IMR-90 (cell line): ENCODE data around the gene RAB11B. TPM values are rescaled to one million over a fixed set of nuclear protein-coding genes. Genes with fewer than 3 reads are reported as not detected.
"Not testable (repeated sequence)": the region's sequence is repeated elsewhere in the genome, so short reads cannot be mapped to it uniquely, and the experiment has no call there.

Source experiments
- ATAC-seq: fragments of 200-7000 bp; cut with Tn5 transposase; 2 replicates; pipeline ENCODE4 v1.9.1; 2020; ENCODE audit warnings: low read depth, mild to moderate bottlenecking, moderate library complexity
- BruUV-seq: library from RNA; stranded (reverse); fragments of 400-500 nt; replicated peaks from 2 replicates; lab custom pipeline; 2021; lab: Mats Ljungman, UMichigan
- CTCF ChIA-PET: fragments of 300-600 bp; formaldehyde crosslinking; extraction: SDS; loops from one replicate; lab custom pipeline; 2021; ENCODE audit warnings: antibody characterized with exemption; lab: Yijun Ruan, JAX
- POLR2A ChIA-PET: fragments of 300-600 bp; sonication (Branson Sonifier 250); formaldehyde crosslinking; loops from one replicate; lab custom pipeline; 2022; ENCODE audit warnings: antibody characterized with exemption; ENCODE audit not compliant: unreplicated experiment; lab: Charles Lee
- DNase-seq: peaks from one replicate; pipeline ENCODE4 v3.0.0; 2013
- H2AFZ ChIP-seq: replicated peaks from 2 replicates; pipeline ENCODE3; 2013; ENCODE audit warnings: low read length, mild to moderate bottlenecking; ENCODE audit not compliant: poor library complexity
- H2AK5ac ChIP-seq: 2 replicates; pipeline ENCODE4 v1.6.1; 2013; ENCODE audit warnings: low read depth, low read length, inconsistent platforms
- H2AK9ac ChIP-seq: replicated peaks from 2 replicates; pipeline ENCODE3; 2013; ENCODE audit warnings: mild to moderate bottlenecking, low read depth, low read length, moderate library complexity; ENCODE audit not compliant: poor library complexity
- H2BK120ac ChIP-seq: 2 replicates; pipeline ENCODE4 v1.6.1; 2013; ENCODE audit warnings: low read depth, low read length, inconsistent platforms
- H2BK15ac ChIP-seq: 3 replicates; pipeline ENCODE4 v1.6.1; 2013; ENCODE audit warnings: low read depth, low read length, inconsistent platforms
- H2BK20ac ChIP-seq: 2 replicates; pipeline ENCODE4 v1.6.1; 2013; ENCODE audit warnings: low read depth, mild to moderate bottlenecking, inconsistent platforms, low read length, moderate library complexity
- H2BK5ac ChIP-seq: 2 replicates; pipeline ENCODE4 v1.6.1; 2013; ENCODE audit warnings: mild to moderate bottlenecking, low read depth, low read length, inconsistent platforms; ENCODE audit not compliant: poor library complexity, severe bottlenecking
- H3K14ac ChIP-seq: replicated peaks from 2 replicates; pipeline ENCODE4 v1.6.1; 2013; ENCODE audit warnings: low read depth, low read length, inconsistent platforms
- H3K18ac ChIP-seq: 2 replicates; pipeline ENCODE4 v1.6.1; 2013; ENCODE audit warnings: low read depth, low read length, control low read depth
- H3K23ac ChIP-seq: 2 replicates; pipeline ENCODE4 v1.6.1; 2013; ENCODE audit warnings: low read depth, low read length, inconsistent platforms
- H3K27ac ChIP-seq: 2 replicates; pipeline ENCODE4 v1.5.1; 2013; ENCODE audit warnings: mild to moderate bottlenecking, control low read depth, low read length; ENCODE audit not compliant: insufficient read depth
- H3K27me3 ChIP-seq: 2 replicates; pipeline ENCODE4 v1.6.1; 2013; ENCODE audit warnings: low read length; ENCODE audit not compliant: control insufficient read depth, insufficient read depth
- H3K36me3 ChIP-seq: 2 replicates; pipeline ENCODE4 v1.6.1; 2013; ENCODE audit warnings: low read length, mixed read lengths; ENCODE audit not compliant: control insufficient read depth, insufficient read depth
- H3K4ac ChIP-seq: 2 replicates; pipeline ENCODE4 v1.6.1; 2013; ENCODE audit warnings: low read depth, low read length, inconsistent platforms
- H3K4me1 ChIP-seq: 2 replicates; pipeline ENCODE4 v1.6.1; 2013; ENCODE audit warnings: low read length, mixed read lengths; ENCODE audit not compliant: control insufficient read depth, insufficient read depth
- H3K4me2 ChIP-seq: 2 replicates; pipeline ENCODE4 v1.6.1; 2013; ENCODE audit warnings: low read depth, mild to moderate bottlenecking, control low read depth, low read length, moderate library complexity
- H3K4me3 ChIP-seq: 2 replicates; pipeline ENCODE4 v1.5.1; 2013; ENCODE audit warnings: low read depth, mild to moderate bottlenecking, control low read depth, low read length, moderate library complexity; ENCODE audit not compliant: insufficient read depth
- H3K56ac ChIP-seq: 2 replicates; pipeline ENCODE4 v1.6.1; 2013; ENCODE audit warnings: low read length, inconsistent platforms; ENCODE audit not compliant: insufficient read depth; ENCODE audit errors: extremely low read depth
- H3K79me1 ChIP-seq, 2 experiments: 2 replicates each; pipeline ENCODE4 v1.6.1; 2013; ENCODE audit warnings: low read length in 2 of 2, inconsistent platforms in 1 of 2, low read depth in 1 of 2
- H3K9ac ChIP-seq: 2 replicates; pipeline ENCODE4 v1.6.1; 2013; ENCODE audit warnings: low read depth, low read length, control low read depth
- H3K9me1 ChIP-seq: 2 replicates; pipeline ENCODE4 v1.6.1; 2013; ENCODE audit warnings: low read length, inconsistent platforms; ENCODE audit not compliant: insufficient read depth
- H3K9me3 ChIP-seq: 2 replicates; pipeline ENCODE4 v1.6.1; 2013; ENCODE audit warnings: low read length; ENCODE audit not compliant: control insufficient read depth, insufficient read depth
- H4K20me1 ChIP-seq: 2 replicates; pipeline ENCODE4 v1.6.1; 2013; ENCODE audit warnings: low read length, inconsistent platforms; ENCODE audit not compliant: insufficient read depth
- H4K5ac ChIP-seq: 2 replicates; pipeline ENCODE4 v1.6.1; 2013; ENCODE audit warnings: mild to moderate bottlenecking, low read depth, low read length, control low read depth
- H4K8ac ChIP-seq, 2 experiments: 2 replicates each; pipeline ENCODE4 v1.6.1; 2013; ENCODE audit warnings: low read depth in 2 of 2, low read length in 2 of 2, control low read depth in 1 of 2, inconsistent platforms in 1 of 2
- H4K91ac ChIP-seq: 2 replicates; pipeline ENCODE4 v1.6.1; 2013; ENCODE audit warnings: low read depth, low read length, inconsistent platforms; ENCODE audit not compliant: insufficient read depth
- WGBS, 2 experiments: methylation state at CpG; one replicate each; pipeline versions ENCODE4 v1.1.5 to v1.1.7; 2013; ENCODE audit warnings: missing lambda C conversion rate in 2 of 2; ENCODE audit not compliant: insufficient read length in 1 of 2; ENCODE audit errors: extremely low coverage in 2 of 2; 5-methylcytosine and 5-hydroxymethylcytosine counted together
- dilution Hi-C: fragments of 300-500 bp; cut with HindIII; formaldehyde crosslinking; loops from one replicate; pipeline ENCODE4 v1.14.3; 2018; ENCODE audit warnings: low sequenced_read_pairs; ENCODE audit not compliant: unreplicated experiment
- in situ Hi-C: fragments of 300-500 bp; cut with MboI; formaldehyde crosslinking; loops from 3 replicates; pipeline ENCODE4 v1.14.3; 2019; ENCODE audit warnings: low sequenced_read_pairs, inconsistent platforms, mixed read lengths
- intact Hi-C: fragments of 100-400 bp; cut with micrococcal nuclease; formaldehyde crosslinking; loops from 2 replicates; pipeline ENCODE4 v1.10.0; 2022
- polyA plus RNA-seq, 3 experiments: library from polyadenylated mRNA; depleted of rRNA; stranded (reverse); fragments of >200 nt; gene quantifications; 2 replicates each; pipeline ENCODE4 v1.2.3, GENCODE V29; 2012; ENCODE audit warnings: low replicate concordance in 1 of 3
- total RNA-seq: library from RNA; depleted of rRNA; stranded (reverse); fragments of >200 nt; gene quantifications from 2 replicates; pipeline ENCODE4 v1.2.3, GENCODE V29; 2012

RAB11B gene
- total and polyA plus RNA-seq, 2 of the 4 experiments (the other 2 are of a cell fraction), result 8.2 to 117 TPM

DNA sequence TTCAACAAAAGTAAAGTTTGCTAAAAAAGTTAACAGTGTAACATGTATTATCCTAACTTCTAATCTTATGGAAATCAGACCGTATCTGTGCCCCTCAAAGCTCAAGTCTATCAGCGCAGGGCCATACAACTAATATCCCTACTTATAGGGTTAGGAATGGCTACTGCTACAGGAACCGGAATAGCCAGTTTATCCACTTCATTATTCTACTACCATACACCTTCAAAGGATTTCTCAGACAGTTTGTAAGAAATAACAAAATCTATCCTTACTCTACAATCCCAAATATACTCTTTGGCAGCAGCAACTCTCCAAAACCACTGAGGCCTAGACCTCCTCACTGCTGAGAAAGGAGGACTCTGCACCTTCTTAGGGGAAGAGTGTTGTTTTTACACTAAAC is 4.6 kb upstream of the RAB11B start:
- H2AK5ac ChIP-seq, H3K9me1 ChIP-seq, H3K4me2 ChIP-seq, H3K9me3 ChIP-seq, H3K79me1 ChIP-seq, H3K27ac ChIP-seq, dilution Hi-C loops, H2AFZ ChIP-seq, H2BK15ac ChIP-seq, H4K5ac ChIP-seq, CTCF ChIA-PET, H3K18ac ChIP-seq, H2BK5ac ChIP-seq, H3K4ac ChIP-seq, H3K36me3 ChIP-seq, H3K4me3 ChIP-seq, H2AK9ac ChIP-seq, H3K14ac ChIP-seq, H3K9ac ChIP-seq, H2BK20ac ChIP-seq, H3K4me1 ChIP-seq, H2BK120ac ChIP-seq, H4K20me1 ChIP-seq, POLR2A ChIA-PET, H3K23ac ChIP-seq, H3K27me3 ChIP-seq, H3K56ac ChIP-seq, H4K8ac ChIP-seq, ATAC-seq, intact Hi-C loops, in situ Hi-C loops, DNase-seq, BruUV-seq, H4K91ac ChIP-seq: not testable (repeated sequence)
- WGBS, 2 experiments, result 100% methylated on average over 1 of the region's 3 CpGs; no CpG with 5 or more reads in 1 of the 2 experiments

GRCh38 chr19:8386419-8386818 is 3.7 kb upstream of the RAB11B start:
- H3K36me3 ChIP-seq, H2AK5ac ChIP-seq, H3K4me2 ChIP-seq, H2BK5ac ChIP-seq, intact Hi-C loops, POLR2A ChIA-PET, H3K9me3 ChIP-seq, H2BK20ac ChIP-seq, H4K8ac ChIP-seq, H2BK120ac ChIP-seq, H4K91ac ChIP-seq, H3K4ac ChIP-seq, H4K5ac ChIP-seq, H2AFZ ChIP-seq, H3K9ac ChIP-seq, H4K20me1 ChIP-seq, in situ Hi-C loops, H3K14ac ChIP-seq, H3K9me1 ChIP-seq, H3K23ac ChIP-seq, H2BK15ac ChIP-seq, dilution Hi-C loops, H3K18ac ChIP-seq, BruUV-seq, DNase-seq, H3K27me3 ChIP-seq, ATAC-seq, H3K4me1 ChIP-seq, CTCF ChIA-PET, H3K4me3 ChIP-seq, H3K56ac ChIP-seq, H2AK9ac ChIP-seq, H3K27ac ChIP-seq: not testable (repeated sequence)
- 83% methylated on average over 7 of the region's 9 CpGs; no CpG with 5 or more reads in 1 of the 2 experiments for WGBS, 2 experiments
- H3K79me1 ChIP-seq, result peaks cover 9 to 12% of the 10 kb centered on the region in 2 experiments; a peak in 3 of 4 replicates
